Endothelial cell of umbilical vein (primary cell): ENCODE data around the gene LINGO4. TPM values are rescaled to one million over a fixed set of nuclear protein-coding genes. Genes with fewer than 3 reads are reported as not detected.

Experiments used
- BruUV-seq: library from RNA; stranded (reverse); fragments of 400-500 nt; replicated peaks from 2 replicates; lab custom pipeline; 2021; lab: Mats Ljungman, UMichigan
- CTCF ChIA-PET: fragments of 300-600, 350-600 bp; sonication (Branson Sonifier 250); formaldehyde crosslinking; loops from one replicate; lab custom pipeline; 2021; ENCODE audit warnings: antibody characterized with exemption, inconsistent platforms; lab: Charles Lee
- POLR2A ChIA-PET: fragments of 300-600, 350-600 bp; sonication (Branson Sonifier 250); formaldehyde crosslinking; loops from one replicate; lab custom pipeline; 2021; ENCODE audit warnings: antibody characterized with exemption, inconsistent platforms; lab: Charles Lee
- DNase-seq: peaks from one replicate; pipeline ENCODE4 v3.0.0-alpha.2; 2011; ENCODE audit warnings: low read depth, low spot score
- FAIRE-seq: peaks from 2 replicates; lab custom pipeline; 2011; peaks lifted over from hg19 to GRCh38; lab: Jason Lieb, UNC
- H2AFZ ChIP-seq: 2 replicates; pipeline ENCODE4 v1.6.0; 2012; ENCODE audit warnings: low read depth, low read length, control low read depth, inconsistent platforms
- H3K27ac ChIP-seq: 2 replicates; pipeline ENCODE4 v1.5.1; 2011; ENCODE audit warnings: low read depth, mild to moderate bottlenecking, control low read depth, low read length, moderate library complexity; ENCODE audit not compliant: insufficient read depth
- H3K27me3 ChIP-seq, 2 experiments: 2 replicates each; pipeline versions ENCODE4 v1.6.0 to v1.6.1; 2011; ENCODE audit warnings: low read length in 2 of 2, mixed read lengths in 1 of 2; ENCODE audit not compliant: control insufficient read depth in 2 of 2, insufficient read depth in 2 of 2
- H3K36me3 ChIP-seq, 2 experiments: 2 replicates in 1 of 2; 3 replicates in 1 of 2; pipeline ENCODE4 v1.5.1; 2011; ENCODE audit warnings: low read length in 2 of 2, mild to moderate bottlenecking in 1 of 2, moderate library complexity in 1 of 2; ENCODE audit not compliant: control insufficient read depth in 2 of 2, insufficient read depth in 2 of 2; ENCODE audit errors: extremely low read depth in 1 of 2
- H3K4me1 ChIP-seq: 3 replicates; pipeline ENCODE4 v1.5.1; 2011; ENCODE audit warnings: mild to moderate bottlenecking, low read length; ENCODE audit not compliant: control insufficient read depth, insufficient read depth; ENCODE audit errors: extremely low read depth
- H3K4me2 ChIP-seq: 2 replicates; pipeline ENCODE4 v1.6.1; 2011; ENCODE audit warnings: low read length, control low read depth, mixed read lengths; ENCODE audit not compliant: insufficient read depth
- H3K4me3 ChIP-seq, 3 experiments: fragments of 200-600 bp in 1 of 3; sonication (generic), shearing (Covaris generic) in 1 of 3; replicated peaks in 1 of 3; 2 replicates each; pipeline ENCODE4 v1.5.1; 2011 to 2016; ENCODE audit warnings: control low read depth in 3 of 3, low read length in 3 of 3, mild to moderate bottlenecking in 2 of 3, inconsistent platforms in 1 of 3, low read depth in 1 of 3, moderate library complexity in 1 of 3; ENCODE audit not compliant: insufficient read depth in 1 of 3
- H3K79me2 ChIP-seq: 2 replicates; pipeline ENCODE4 v1.6.0; 2012; ENCODE audit warnings: low read length, inconsistent platforms; ENCODE audit not compliant: control insufficient read depth, insufficient read depth
- H3K9ac ChIP-seq: replicated peaks from 2 replicates; pipeline ENCODE3; 2011; ENCODE audit warnings: low read length, control low read depth; ENCODE audit not compliant: insufficient read depth; ENCODE audit errors: extremely low read depth
- H3K9me1 ChIP-seq: replicated peaks from 3 replicates; pipeline ENCODE4 v1.6.0; 2011; ENCODE audit warnings: mild to moderate bottlenecking, low read length; ENCODE audit not compliant: control insufficient read depth, insufficient read depth; ENCODE audit errors: extremely low read depth
- H3K9me3 ChIP-seq: replicated peaks from 2 replicates; pipeline ENCODE4 v1.5.1; 2012; ENCODE audit warnings: low read length, inconsistent platforms; ENCODE audit not compliant: control insufficient read depth, insufficient read depth
- H4K20me1 ChIP-seq: replicated peaks from 2 replicates; pipeline ENCODE3; 2011; ENCODE audit warnings: mild to moderate bottlenecking, low read length; ENCODE audit not compliant: control insufficient read depth, insufficient read depth; ENCODE audit errors: extremely low read depth
- CTCF ChIP-seq, 2 donors: IDR thresholded peaks; 1 replicate in 1 of 2; 2 replicates in 1 of 2; pipeline ENCODE4 v1.5.1; 2011; ENCODE audit warnings: low read length in 2 of 2, mild to moderate bottlenecking in 2 of 2, moderate library complexity in 2 of 2, control low read depth in 1 of 2, inconsistent platforms in 1 of 2, low read depth in 1 of 2; ENCODE audit not compliant: insufficient read depth in 1 of 2; ENCODE audit errors: extremely low read depth in 1 of 2
- EZH2 ChIP-seq: IDR thresholded peaks from 2 replicates; pipeline ENCODE4 v1.6.1; 2012; ENCODE audit warnings: borderline replicate concordance, low read depth, mild to moderate bottlenecking, moderate library complexity, low read length, inconsistent platforms; ENCODE audit not compliant: severe bottlenecking
- FOS ChIP-seq: IDR thresholded peaks from 2 replicates; pipeline ENCODE4 v1.6.1; 2011; ENCODE audit warnings: mild to moderate bottlenecking, low read length, moderate library complexity, borderline replicate concordance; ENCODE audit not compliant: insufficient read depth
- GATA2 ChIP-seq: IDR thresholded peaks from 2 replicates; pipeline ENCODE4 v1.7.0; 2011; ENCODE audit warnings: low read depth, mild to moderate bottlenecking, moderate library complexity, mixed read lengths, low read length; ENCODE audit not compliant: insufficient read length, insufficient read depth
- JUN ChIP-seq: IDR thresholded peaks from 2 replicates; pipeline ENCODE4 v1.6.1; 2011; ENCODE audit warnings: borderline replicate concordance, low read depth; ENCODE audit not compliant: insufficient read length, insufficient read depth
- MAX ChIP-seq: IDR thresholded peaks from 2 replicates; pipeline ENCODE4 v1.6.1; 2011; ENCODE audit not compliant: insufficient read depth, insufficient read length
- MYC ChIP-seq: IDR thresholded peaks from one replicate; pipeline ENCODE4 v1.6.1; 2011; ENCODE audit warnings: mild to moderate bottlenecking, low read depth, low read length
- POLR2A ChIP-seq: IDR thresholded peaks from 2 replicates; pipeline ENCODE4 v1.6.1; 2012; ENCODE audit warnings: low read depth, mild to moderate bottlenecking, control low read depth, low read length
- POLR2AphosphoS5 ChIP-seq: IDR thresholded peaks from 2 replicates; pipeline ENCODE4 v1.6.1; 2012; ENCODE audit warnings: low read depth, mild to moderate bottlenecking, control low read depth, low read length, moderate library complexity; ENCODE audit not compliant: insufficient read depth
- dilution Hi-C: fragments of 300-500 bp; cut with MboI; formaldehyde crosslinking; loops from one replicate; pipeline ENCODE4 v1.15.0; 2019; ENCODE audit warnings: low sequenced_read_pairs; ENCODE audit not compliant: extremely low pct_ligation_motif_present
- intact Hi-C: fragments of 100-400 bp; cut with micrococcal nuclease; formaldehyde crosslinking; loops from one replicate; pipeline ENCODE4 v1.10.0; 2022
- polyA plus RNA-seq, 4 experiments: library from polyadenylated mRNA; depleted of rRNA in 3 of 4; stranded (reverse) in 3 of 4; unstranded in 1 of 4; fragments of >200 nt; gene quantifications; 2 replicates each; pipeline versions ENCODE4 v1.2.1 to v1.2.3, GENCODE V29; 2011 to 2012; ENCODE audit warnings: missing spikeins in 1 of 4
- total RNA-seq: library from RNA; stranded (reverse); gene quantifications from 2 replicates; pipeline ENCODE4 v1.2.3, GENCODE V29; 2021

Gene LINGO4
- total and polyA plus RNA-seq, 2 donors (not counting 3 experiments of a cell fraction or from before 2014, with no cell fraction given): not detected

- Histone ChIP-seq H3K9me1 (no peaks in the 10 kb centered on the region), H4K20me1 (no peaks in the 10 kb centered on the region), H3K4me2 (no peak overlapping the region), H3K4me1 (no peaks in the 10 kb centered on the region), H3K79me2 (no peaks in the 10 kb centered on the region), H3K9me3 (no peaks in the 10 kb centered on the region), H3K27ac (no peak overlapping the region), H2AFZ (no peak overlapping the region), H3K9ac (no peak overlapping the region), H3K36me3 (no peaks in the 10 kb centered on the region), H3K27me3 (peaks cover 4 to 7% of the 10 kb centered on the region in 2 experiments), H3K4me3 (no peak overlapping the region)
- DNase-seq (no peak), FAIRE-seq (no peak)
- CTCF ChIA-PET: no interaction called here
- intact Hi-C loops (no loop called here), dilution Hi-C loops (no loop called here)
- no TSS peak for BruUV-seq
- TF ChIP-seq FOS (no peak), GATA2 (no peak), POLR2A (no peak), JUN (no peak), POLR2AphosphoS5 (no peak), MYC (no peak)
- POLR2A ChIA-PET: no interaction called here
These were observed 4.4 kb downstream of the LINGO4 start for GRCh38 chr1:151800830-151801229.

GRCh38 chr1:151799179-151800022 is 5.8 kb downstream of the LINGO4 start:
- DNase-seq (no peak), FAIRE-seq (no peak)
- Histone ChIP-seq H3K79me2 (no peaks in the 10 kb centered on the region), H3K9me1 (no peaks in the 10 kb centered on the region), H3K27me3 (peaks cover 4% of the 10 kb centered on the region in 2 experiments), H3K9me3 (no peaks in the 10 kb centered on the region), H3K36me3 (no peaks in the 10 kb centered on the region), H3K4me3 (no peak overlapping the region), H3K27ac (no peak overlapping the region), H3K4me2 (no peak overlapping the region), H3K4me1 (no peaks in the 10 kb centered on the region), H3K9ac (no peak overlapping the region), H4K20me1 (no peaks in the 10 kb centered on the region), H2AFZ (no peak overlapping the region)
- ChIA-PET CTCF (interaction anchor here (1.1 to 1.5 kb wide), 4 partner anchors 9 to 43 kb away, joined by 3 to 5 read pairs (median 4); no protein-coding TSS in a partner anchor), POLR2A (no interaction called here)
- intact Hi-C loops: no loop called here
- dilution Hi-C loops: no loop called here
- TF ChIP-seq FOS (no peak), JUN (no peak), POLR2A (no peak), CTCF (IDR thresholded peaks at IDR 0.05; ENCODE audit: extremely low read depth in 1 of 2, insufficient read depth in 1 of 2, low read depth in 1 of 2, low read length in 2 of 2) (no peak), POLR2AphosphoS5 (no peak), MYC (no peak), GATA2 (no peak), MAX (no peak), EZH2 (no peak)
- no TSS peak for BruUV-seq
